ENCODE data around the gene RETSAT. TPM values are rescaled to one million over a fixed set of nuclear protein-coding genes. Genes with fewer than 3 reads are reported as not detected.

The RETSAT gene
- total and polyA plus RNA-seq, 2 of the 4 experiments (the other 2 are of a cell fraction): 25.6 to 32.3 TPM

GRCh38 chr2:85395912-85396475, 41.7 kb upstream of the RETSAT start:
- Histone ChIP-seq H3K18ac (ENCODE audit: low read depth, low read length) (no peak overlapping the region), H3K27me3 (ENCODE audit: control insufficient read depth, insufficient read depth, low read length) (no peaks in the 10 kb centered on the region), H4K8ac (ENCODE audit: low read depth in 2 of 2, low read length in 2 of 2) (no peak overlapping the region), H2BK20ac (ENCODE audit: low read depth, low read length) (no peak overlapping the region), H2AK5ac (ENCODE audit: low read depth, low read length) (no peak overlapping the region), H2BK15ac (ENCODE audit: low read depth, low read length) (no peak overlapping the region), H2AFZ (replicated peaks; ENCODE audit: low read length, poor library complexity) (no peak overlapping the region), H4K91ac (ENCODE audit: insufficient read depth, low read depth, low read length) (no peak overlapping the region), H2BK120ac (ENCODE audit: low read depth, low read length) (no peak overlapping the region), H3K9me1 (ENCODE audit: insufficient read depth, low read length) (peaks cover 7% of the 10 kb centered on the region; the same call in 1 of the 2 replicates), H3K4me1 (ENCODE audit: control insufficient read depth, insufficient read depth, low read length) (peaks cover 4% of the 10 kb centered on the region), H3K79me1 (ENCODE audit: low read depth in 1 of 2, low read length in 2 of 2) (no peaks in the 10 kb centered on the region), H3K36me3 (ENCODE audit: control insufficient read depth, insufficient read depth, low read length) (peaks cover 21% of the 10 kb centered on the region), H3K14ac (replicated peaks; ENCODE audit: low read depth, low read length) (no peak overlapping the region), H4K20me1 (ENCODE audit: insufficient read depth, low read length) (no peaks in the 10 kb centered on the region; the same call in 1 of the 2 replicates), H2AK9ac (replicated peaks; ENCODE audit: low read depth, low read length, poor library complexity) (no peak overlapping the region), H4K5ac (ENCODE audit: low read depth, low read length) (no peak overlapping the region), H3K4me2 (ENCODE audit: low read depth, low read length) (no peak overlapping the region), H3K9me3 (ENCODE audit: control insufficient read depth, insufficient read depth, low read length) (no peaks in the 10 kb centered on the region), H3K9ac (ENCODE audit: low read depth, low read length) (no peak overlapping the region), H3K4me3 (ENCODE audit: insufficient read depth, low read depth, low read length) (no peak overlapping the region), H3K56ac (ENCODE audit: extremely low read depth, insufficient read depth, low read length) (no peak overlapping the region), H2BK5ac (ENCODE audit: low read depth, low read length, poor library complexity, severe bottlenecking) (no peak overlapping the region), H3K4ac (ENCODE audit: low read depth, low read length) (no peak overlapping the region), H3K27ac (ENCODE audit: insufficient read depth, low read length) (no peak overlapping the region), H3K23ac (ENCODE audit: low read depth, low read length) (no peak overlapping the region)
- ATAC-seq (ENCODE audit: low read depth): no peak
- ChIA-PET CTCF (no interaction called here), POLR2A (ENCODE audit: unreplicated experiment) (no interaction called here)
- intact Hi-C loops (cut with micrococcal nuclease) (no loop called here), dilution Hi-C loops (cut with HindIII; ENCODE audit: low sequenced_read_pairs, unreplicated experiment) (no loop called here), in situ Hi-C loops (cut with MboI; ENCODE audit: low sequenced_read_pairs) (no loop called here)
- no TSS peak for BruUV-seq (replicated peaks)
- 98% methylated on average over 6 of the region's 14 CpGs; no CpG with 5 or more reads in 1 of the 2 experiments for WGBS, 2 experiments (ENCODE audit: extremely low coverage in 2 of 2, insufficient read length in 1 of 2)
- TF ChIP-seq SMC3 (IDR thresholded peaks at IDR 0.05; ENCODE audit: low read depth, low read length) (no peak), FOS (IDR thresholded peaks at IDR 0.05; ENCODE audit: low read depth, low read length) (no peak), CHD1 (IDR thresholded peaks at IDR 0.05; ENCODE audit: low read depth, low read length) (no peak), RCOR1 (IDR thresholded peaks at IDR 0.05; ENCODE audit: insufficient replicate concordance, low read length) (no peak), MAFK (IDR thresholded peaks at IDR 0.05; ENCODE audit: low read depth, low read length) (no peak), ELK1 (IDR thresholded peaks at IDR 0.05; ENCODE audit: borderline replicate concordance, low read depth, low read length) (no peak)
- no peak for DNase-seq

All from IMR-90 (cell line).